ENCODE data around the gene CAMK2B.

The CAMK2B gene

DNA sequence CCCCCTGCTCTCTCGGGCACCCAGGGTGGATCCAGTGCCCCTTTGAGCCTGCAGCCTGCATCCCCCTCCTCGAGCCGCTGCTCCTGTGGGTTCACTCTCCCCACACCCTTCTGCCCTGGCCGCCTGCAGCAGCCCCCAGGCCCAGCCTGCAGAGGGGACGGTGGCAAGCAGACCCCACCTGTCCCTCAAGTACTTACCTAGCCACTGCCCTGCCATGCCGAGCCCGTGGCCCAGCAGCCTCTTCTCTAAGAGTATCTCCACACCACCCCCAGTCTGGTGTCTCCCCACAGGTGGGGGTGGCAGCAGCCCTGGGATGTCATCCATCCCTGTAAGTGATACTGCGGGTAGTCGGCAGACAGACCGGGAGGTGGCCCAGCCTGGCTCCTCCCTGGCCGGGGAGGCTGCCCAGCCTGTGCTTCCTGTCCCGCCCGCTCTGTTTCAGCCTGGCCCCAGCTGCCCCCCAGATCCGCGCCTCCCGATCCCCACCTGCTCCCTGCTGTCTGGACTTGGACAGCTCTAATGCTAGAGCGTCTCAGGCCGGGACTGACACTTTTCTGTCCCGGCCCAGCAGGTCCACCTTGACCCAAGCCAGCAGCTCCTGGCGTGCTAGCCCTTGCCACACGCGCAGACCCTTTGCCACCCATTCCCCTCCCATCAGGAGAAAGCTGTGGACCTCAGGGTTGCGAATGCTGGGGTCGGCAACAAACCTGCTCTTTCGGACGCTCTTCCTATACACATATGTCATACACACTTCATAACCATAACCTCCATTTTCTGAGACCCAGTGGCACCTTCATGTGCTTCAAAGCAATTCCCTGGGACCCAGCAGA lies 99.6 kb downstream of the CAMK2B start:
- DNase-seq: no peak

DNA sequence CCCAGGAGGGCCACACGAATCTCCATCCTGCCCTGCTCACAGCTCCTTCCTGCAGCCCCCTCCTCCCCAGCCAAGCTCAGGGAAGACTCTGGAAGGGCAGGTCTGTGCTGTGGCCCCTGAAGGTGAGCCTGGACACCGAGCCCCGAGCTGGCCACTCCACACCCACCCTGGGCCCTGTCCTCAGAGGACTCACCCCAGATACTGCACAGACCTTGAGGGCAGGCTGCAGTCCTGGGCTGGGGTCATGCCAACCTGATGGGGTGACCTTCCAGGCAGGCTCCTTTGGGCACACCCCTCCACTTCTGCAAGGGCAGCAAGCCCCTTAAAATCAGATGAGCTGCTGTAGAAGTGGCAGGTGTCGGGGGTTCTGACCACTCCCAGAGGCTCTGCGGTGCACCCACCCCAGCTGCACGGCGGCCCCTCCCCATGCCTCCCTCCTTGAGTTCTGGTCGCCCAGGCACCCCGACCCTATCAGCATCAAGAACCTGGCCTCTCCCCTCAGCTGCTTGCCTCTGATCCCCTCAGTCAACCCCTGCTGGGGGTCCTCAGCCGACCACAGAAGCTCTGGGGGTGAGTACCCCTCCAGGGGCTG lies 100.3 kb downstream of the CAMK2B start:
- DNase-seq: no peak

DNA sequence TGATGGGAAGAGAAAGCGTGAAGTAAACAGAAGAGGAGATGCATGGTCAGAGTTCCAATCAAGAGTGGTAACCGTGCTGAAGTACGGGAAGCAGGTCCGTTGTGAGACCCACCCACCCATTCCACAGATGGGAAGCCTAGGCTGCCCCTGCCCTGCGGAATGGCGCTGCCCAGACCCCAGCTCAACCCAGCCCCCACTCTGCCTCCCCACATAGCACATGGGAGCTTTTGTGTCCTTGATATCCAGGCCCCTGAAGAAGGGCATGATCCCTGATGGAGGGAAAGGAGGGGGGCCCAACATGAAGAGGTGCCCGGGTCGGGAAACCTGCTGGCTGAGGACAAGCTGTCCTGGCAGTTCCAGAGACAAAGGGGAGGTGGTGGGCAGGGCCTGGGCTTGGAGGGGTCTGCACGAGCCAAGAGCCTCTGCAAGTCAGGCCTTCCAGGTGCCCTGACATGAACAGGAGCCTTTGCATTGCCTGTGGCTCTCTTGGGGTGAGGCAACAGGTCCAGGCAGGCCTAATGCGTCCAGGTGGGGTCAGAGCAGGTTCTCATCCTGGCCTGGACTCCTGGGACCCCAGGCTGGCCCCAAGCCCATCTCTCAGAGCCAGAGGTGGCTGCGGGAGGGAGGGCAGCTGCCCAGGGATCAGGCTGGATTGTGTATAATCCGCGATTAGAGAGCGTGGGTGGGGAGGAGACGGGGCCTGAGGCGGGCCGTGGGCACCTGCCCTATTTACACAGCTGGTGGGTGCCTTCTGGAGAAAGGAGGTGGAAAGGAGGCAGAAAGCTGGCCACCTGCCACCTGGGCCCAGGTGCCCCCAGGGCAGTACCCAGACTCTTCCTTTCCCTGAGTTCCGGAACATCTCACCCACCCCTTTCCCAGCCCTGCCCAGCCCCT lies 101.1 kb downstream of the CAMK2B start:
- DNase-seq: no peak

DNA sequence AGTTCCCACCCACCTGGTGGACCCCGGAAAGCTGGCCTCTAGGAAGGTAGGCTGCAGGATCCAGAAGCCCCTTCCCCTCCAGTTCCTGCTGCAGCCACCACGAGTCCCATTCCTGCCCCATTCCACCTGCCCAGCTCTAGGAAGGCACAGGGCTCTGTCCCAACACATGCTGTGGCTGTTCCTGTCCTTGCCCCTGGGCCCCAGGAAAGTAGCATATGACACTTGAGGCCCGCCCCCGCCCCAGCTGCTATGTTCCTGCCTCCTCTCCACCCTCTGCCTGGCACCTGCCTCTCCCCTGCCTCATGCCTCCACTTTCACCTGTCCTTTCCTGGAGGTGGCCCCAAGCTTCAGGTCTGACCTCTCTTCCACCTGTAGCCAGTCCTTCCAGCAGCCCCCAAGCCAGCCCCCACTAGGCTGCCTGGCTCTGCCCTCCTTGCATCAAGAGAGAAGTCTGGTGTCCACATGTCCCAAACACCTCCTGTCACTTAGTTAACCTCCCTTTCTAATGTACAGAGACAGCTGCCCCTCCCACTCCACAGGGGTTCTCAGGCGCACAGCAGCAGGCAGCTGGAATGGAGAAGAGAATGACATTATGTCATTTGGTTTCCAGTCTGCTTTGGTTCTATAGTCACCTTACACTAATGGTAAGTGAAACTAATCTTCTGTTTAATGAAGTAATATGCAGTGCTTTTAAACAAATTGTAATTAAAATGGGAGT lies 101.9 kb downstream of the CAMK2B start:
- DNase-seq: no peak

DNA sequence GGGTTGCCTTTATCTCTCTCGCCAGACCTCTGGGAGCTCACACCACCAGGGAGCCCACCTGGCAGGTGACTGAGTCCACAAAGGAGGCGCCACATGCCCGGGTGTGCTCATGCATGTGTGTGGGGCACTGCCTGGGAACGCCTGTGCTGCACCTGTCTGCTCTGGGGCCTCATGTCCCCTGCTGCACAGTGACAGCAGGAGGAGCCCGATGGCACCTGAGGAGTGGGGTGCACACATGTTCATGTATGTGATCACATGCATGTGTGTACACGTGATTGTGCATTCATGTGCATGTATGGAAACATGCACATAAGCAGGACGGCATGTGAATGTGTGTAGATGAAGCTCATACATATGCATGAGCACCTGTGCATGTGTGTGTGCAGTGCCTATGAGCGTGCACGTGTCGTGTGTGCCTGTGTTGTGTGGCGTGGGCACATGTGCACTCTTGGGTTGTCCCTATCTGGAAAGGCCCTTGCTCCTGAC lies 102.6 kb downstream of the CAMK2B start:
- no peak for DNase-seq

DNA sequence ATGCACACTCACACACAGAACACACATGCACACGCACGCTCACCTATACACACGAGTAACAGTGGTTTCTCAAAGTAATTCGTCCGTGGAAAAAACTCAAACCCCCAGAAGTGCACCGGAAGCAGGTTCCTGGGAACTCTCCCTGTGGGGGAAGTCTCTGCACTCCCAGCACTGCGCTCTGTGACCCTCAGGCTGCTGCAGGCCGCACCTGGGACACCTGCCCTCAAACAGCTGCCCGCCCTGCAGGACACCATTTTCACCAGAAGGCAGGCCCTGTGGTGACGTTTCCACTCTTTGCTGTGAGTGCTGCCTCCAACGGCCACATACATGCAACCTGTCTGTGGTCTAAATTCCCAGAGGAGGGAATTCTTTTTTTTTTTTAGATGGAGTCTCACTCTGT lies 103.3 kb downstream of the CAMK2B start:
- DNase-seq: no peak

DNA sequence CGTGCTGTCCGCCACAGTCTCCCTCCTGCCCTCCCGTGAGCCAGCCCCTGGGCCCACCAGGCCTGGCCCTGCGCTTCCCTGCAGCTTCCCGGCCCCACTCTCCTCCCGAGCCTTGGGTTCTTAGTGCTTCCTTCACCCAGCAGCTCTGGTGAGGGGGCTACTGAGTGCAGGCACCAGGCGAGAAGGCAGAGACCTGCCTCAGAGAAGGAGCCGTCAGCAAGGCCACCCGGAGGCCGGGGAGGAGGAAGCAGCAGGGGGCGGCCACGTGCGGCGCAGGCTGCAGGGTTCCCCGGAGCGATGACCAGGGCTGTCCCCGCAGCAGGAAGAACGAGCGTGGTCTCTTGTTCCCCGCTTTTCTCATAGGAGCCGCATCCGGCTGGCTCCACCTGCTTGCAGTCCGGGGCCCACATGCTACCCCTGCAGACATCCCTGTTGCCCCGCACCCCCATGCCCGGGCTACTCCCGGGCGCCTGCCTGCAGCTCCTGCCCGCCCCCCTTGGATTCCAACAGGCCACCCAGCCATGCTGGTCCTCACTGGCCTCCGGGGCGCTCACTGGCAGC lies 104.1 kb downstream of the CAMK2B start:
- DNase-seq: no peak

DNA sequence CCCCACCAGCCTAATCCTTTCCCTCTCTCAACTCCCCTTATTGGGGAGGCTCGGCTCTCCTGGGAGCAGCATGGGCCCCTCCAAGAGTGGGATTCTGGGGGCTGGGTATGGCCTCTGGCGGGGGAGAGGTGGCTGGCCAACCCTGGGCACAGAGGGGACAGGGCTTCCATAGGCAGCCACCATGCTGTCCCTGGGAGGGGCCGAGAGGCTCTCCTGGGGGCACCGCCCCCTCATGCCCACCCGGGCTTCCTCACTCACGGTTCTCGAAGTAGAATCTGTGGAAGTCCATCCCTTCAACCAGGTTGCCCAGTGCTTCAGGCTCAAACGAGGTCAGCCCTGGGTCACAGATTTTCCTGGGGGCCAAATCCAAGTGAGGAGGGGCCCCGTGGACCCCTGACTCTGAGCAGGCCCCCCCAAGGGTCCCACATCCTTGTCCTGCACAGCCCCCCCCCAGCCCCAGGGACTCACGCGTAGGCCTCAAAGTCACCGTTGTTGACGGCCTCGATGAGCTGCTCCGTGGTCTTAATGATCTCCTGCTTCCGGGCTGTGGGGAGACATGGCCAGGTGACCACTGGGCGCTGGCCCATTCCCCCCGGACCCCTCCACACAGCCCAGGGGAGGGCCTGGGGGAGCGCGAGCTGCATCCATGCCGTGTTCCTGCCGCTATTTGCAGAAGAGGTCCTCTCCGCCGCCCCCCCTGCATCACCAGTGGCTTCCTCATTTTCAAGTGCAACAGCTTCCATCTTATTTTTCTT lies 104.9 kb downstream of the CAMK2B start:
- no peak for DNase-seq

DNA sequence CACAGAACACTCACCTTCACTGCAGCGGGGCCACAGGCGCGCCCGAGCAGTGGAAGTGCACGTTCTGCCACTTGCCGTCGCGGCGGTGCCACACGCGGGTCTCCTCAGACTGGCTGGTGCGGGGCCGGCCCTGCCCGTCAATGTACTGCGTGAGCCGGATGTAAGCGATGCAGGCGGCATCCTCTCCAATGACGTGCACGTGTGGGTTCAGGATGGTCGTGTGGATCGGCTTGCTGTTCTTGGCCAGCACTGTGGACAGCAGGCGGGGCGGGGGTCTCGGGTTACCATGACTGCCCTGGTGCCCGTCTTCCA lies 105.4 kb downstream of the CAMK2B start:
- no peak for DNase-seq

DNA sequence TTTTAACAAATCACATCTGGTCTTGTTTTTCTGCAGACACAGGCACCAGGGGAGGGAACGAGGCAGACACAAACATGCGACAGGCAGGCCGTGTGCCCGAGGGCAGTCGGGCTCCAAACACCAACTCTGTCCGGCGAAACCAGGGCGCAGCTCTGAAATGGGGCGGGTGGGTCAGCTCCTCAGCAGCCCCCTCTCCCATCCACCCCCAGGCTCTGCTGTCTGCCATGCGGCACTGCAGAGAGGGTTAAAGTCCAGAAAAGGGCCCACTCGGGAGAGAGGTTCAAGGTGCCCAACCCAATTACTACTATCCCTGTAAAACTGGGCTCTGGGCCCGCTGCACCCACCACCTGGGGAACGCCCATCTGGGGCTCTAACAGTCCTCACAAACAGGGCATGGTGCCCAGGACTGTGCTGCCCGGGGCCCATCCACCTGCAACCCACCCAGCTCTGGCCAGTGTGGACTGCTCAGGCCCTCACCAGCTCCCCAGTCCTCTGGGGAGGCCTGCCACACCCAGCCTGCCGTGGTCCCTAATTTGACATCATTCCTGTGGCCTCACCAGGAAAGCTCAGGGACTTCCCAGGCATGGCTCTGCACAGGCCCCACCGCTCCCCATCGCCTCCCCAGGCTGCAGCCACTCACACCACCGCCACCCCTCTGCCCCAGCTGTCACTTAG lies 105.9 kb downstream of the CAMK2B start:
- DNase-seq: no peak

DNA sequence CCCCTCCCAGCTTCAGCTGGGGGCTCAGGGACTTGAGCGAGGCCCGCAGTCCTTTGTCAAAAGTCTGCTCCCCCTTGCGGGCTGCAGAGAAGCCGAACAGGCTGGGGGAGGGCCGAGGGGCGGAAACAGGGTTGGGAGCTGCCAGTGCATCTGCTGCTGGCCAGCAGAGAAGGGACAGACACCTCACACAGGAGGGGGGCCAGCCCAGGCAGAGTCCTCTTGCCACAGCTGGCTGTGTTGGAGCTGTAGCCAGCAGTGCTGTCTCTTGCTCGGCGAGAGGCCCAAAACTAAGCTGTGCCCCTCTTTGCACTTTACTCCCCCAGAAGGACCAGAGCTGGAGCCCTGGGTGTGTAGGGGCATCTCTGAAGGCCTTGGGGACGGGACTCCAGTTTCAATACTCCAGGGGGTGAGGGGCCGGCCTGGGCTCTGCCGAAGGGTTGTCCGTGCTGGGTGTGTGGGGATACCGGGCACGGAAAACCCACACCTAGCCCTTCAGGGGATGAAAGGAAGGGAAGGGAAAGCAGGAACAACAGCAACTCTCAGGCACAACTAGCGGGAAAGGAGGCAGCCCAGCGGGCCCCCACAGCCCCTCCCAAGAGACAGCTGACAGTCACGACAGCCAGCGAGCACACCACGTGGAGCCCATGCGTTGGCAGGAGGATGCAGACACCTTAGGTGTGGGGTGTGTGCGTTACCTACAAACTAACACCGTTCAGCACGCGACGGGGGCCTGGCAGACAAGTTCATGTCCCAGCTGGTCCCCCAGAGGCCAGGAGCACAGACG lies 106.8 kb downstream of the CAMK2B start:
- DNase-seq: no peak

DNA sequence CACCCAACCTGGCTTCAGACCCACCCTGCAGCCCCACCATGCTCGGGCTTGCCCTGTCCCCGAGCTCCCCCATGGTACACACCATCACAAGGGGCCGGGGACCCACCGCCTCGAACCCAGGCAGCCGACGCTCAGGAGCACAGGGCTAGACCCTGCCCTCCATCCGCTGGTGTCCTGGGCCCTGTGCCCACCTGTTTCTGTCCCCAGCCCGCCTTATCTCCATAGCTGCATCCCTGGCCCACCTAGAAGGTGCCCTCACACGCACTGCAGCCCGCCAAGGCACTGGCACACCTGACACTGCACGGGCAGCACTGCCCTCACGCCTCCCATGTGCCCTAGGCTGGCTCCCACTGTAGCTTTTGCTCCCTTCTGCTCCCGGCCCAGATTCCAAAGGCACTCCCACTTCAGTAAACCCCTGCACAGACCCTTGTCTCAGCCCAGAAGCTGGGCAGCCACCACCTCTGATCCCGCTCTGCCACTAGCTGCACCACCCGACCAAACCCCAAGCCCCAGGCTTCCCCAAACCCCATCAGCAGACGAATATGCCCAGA lies 107.5 kb downstream of the CAMK2B start:
- DNase-seq: no peak

DNA sequence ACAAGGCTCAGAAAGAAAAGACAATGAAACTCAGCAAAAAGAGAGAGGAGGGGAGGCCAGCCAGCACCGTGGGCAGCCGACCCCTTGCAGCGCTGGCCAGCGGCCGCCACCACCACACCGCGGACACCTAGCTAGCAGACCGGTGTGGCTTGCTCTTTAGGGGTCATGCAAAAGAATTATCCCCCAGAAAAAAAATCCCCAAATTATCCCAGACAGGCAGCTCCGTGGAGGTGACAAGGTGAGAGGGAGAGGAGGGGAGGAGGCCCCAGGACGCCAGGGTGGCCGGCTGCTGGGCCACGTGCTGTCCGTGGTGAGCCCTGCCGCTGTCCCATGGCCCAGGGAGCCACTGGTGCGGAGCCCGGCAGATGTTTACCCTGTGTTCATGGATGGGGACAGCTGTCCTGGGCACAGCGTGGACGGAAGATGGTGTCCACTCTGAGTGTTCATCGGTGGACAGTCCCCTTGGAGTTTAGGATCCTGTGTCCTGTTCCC lies 108.1 kb downstream of the CAMK2B start:
- DNase-seq: no peak

DNA sequence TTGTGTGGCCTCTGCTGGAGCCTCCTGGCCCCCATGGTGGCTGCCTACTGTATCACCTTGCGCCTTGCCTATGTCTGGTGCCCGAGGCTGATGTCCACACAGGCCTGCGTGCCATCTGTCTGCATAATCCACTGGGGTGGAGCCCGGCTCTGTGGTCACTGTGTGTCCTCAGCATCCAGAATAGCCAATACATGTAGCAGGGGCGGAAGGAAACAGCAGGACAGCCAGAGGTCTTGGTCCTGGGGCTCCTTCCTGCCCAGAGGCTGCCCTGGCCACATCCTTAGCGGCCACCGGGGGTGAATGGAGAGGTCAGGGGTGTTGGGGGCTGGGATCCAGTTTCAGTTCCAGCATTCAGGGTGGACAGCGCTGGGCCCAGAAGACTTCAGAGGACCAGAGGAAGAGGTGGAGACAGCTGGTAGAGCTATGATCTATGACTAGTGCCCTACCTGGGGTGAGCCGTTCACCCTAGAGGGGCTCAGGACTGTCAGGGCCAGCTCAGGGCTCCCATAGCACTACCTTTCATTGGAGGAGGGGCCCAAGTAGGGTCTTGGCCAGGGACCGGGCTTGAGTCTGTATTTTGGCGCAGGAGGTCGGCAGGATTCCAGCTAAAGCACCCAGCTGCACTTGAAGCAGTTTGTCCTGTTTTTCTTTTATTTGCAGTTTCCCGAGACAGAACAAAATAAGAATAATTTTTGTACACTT lies 108.7 kb downstream of the CAMK2B start:
- no peak for DNase-seq

DNA sequence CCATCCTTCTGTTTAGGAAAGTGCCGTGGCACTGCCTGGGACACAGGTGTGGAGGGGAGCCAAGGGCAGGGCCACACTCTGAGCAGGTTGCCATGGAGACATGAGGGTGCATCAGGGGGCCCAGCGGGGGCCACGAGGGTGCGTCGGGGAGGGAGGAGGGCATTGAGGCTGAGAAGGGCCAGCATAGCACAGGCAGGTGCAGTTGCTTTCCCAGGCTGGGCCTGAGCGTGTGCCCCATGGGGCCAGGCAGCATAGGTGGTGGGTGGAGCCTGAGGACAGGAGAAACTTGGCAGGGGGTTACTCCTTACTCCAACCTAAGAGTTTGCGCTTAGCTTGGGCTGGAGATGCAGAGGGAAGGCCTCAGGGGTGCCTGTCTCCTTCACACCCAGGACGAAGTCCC lies 109.4 kb downstream of the CAMK2B start:
- DNase-seq: no peak

DNA sequence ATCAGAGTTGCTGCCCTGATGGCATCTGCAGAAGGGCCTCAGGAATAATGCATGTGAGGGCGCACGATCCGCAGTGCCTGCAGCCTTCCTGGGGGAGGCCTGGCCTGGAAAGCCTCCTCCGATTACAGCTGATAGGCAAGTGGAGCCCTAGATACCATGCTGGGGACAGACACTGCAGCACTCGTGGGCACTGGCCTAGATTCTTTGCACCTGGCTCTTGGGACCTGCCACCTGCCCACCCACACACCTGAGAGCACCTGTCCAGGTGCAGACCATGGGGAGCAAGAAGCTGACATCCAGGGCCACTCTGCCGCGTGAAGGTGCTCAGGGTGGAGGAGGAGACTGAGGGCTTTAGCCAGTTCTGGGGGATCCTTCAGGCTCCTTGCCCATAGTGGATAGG lies 109.9 kb downstream of the CAMK2B start:
- no peak for DNase-seq

DNA sequence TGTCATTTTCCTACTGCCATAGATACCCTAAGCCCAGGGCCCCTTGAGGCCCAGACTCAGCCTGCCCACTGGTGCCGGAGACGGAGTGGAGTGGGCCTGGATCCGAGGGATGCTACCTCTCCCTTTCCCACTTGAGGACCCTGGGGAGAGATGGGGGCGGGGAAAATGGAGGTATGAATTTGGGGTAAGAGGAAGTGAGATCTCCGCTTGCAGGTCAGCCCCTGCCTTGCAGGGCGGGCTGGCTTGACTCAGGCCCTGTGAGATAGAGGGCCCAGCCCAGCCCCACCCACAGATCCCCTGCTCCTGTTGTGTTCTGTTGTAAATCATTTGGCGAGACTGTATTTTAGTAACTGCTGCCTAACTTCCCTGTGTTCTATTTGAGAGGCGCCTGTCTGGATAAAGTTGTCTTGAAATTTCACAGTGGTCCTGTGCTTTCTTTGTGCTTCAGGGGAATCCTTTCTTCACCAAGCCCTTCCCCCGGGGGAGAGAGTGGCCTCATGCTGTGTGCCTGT lies 111.5 kb downstream of the CAMK2B start:
- no peak for DNase-seq

DNA sequence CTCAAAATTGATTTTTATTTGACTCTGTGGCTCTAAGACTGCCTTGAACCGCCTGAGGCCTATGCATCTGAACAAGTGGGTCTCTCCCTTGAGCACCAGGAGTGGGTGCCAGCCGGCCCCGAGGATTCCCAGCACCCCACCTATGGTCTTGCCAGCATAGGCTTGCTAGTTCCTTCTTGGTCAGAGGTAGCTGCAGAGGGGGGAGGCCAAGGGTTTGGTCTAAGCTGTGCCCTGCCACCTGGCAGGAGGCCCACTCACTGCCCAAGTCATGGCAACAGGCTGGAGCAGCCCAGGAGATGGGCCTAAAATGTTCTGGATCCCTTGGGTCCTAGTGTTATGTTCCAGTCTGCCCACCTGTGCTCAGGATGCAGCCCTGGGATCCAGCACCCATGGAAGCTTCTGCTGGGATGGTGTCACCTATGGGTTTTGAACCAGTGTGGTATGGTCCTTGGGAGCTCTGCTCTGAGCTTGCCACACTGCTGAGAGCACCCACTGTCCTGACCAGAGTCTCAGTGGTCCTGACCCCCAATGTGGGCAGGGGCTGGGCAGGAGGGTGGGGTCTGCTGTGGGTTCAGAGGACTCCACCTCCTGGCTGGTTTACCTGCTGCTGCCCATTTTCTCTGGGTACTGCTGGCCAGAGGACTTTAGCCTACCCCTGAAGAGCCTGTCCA lies 112.1 kb downstream of the CAMK2B start:
- DNase-seq: no peak
